IMR-90 (cell line): ENCODE measurements around the gene PFKP. TPM values are rescaled to one million over a fixed set of nuclear protein-coding genes. Genes with fewer than 3 reads are reported as not detected.

Experiments used
- ATAC-seq: fragments of 200-7000 bp; cut with Tn5 transposase; 2 replicates; pipeline ENCODE4 v1.9.1; 2020; ENCODE audit warnings: low read depth, mild to moderate bottlenecking, moderate library complexity
- BruUV-seq: library from RNA; stranded (reverse); fragments of 400-500 nt; replicated peaks from 2 replicates; lab custom pipeline; 2021; lab: Mats Ljungman, UMichigan
- CTCF ChIA-PET: fragments of 300-600 bp; formaldehyde crosslinking; extraction: SDS; loops from one replicate; lab custom pipeline; 2021; ENCODE audit warnings: antibody characterized with exemption; lab: Yijun Ruan, JAX
- POLR2A ChIA-PET: fragments of 300-600 bp; sonication (Branson Sonifier 250); formaldehyde crosslinking; loops from one replicate; lab custom pipeline; 2022; ENCODE audit warnings: antibody characterized with exemption; ENCODE audit not compliant: unreplicated experiment; lab: Charles Lee
- DNase-seq: peaks from one replicate; pipeline ENCODE4 v3.0.0; 2013
- H2AFZ ChIP-seq: replicated peaks from 2 replicates; pipeline ENCODE3; 2013; ENCODE audit warnings: low read length, mild to moderate bottlenecking; ENCODE audit not compliant: poor library complexity
- H2AK5ac ChIP-seq: 2 replicates; pipeline ENCODE4 v1.6.1; 2013; ENCODE audit warnings: low read depth, low read length, inconsistent platforms
- H2AK9ac ChIP-seq: replicated peaks from 2 replicates; pipeline ENCODE3; 2013; ENCODE audit warnings: mild to moderate bottlenecking, low read depth, low read length, moderate library complexity; ENCODE audit not compliant: poor library complexity
- H2BK120ac ChIP-seq: 2 replicates; pipeline ENCODE4 v1.6.1; 2013; ENCODE audit warnings: low read depth, low read length, inconsistent platforms
- H2BK15ac ChIP-seq: 3 replicates; pipeline ENCODE4 v1.6.1; 2013; ENCODE audit warnings: low read depth, low read length, inconsistent platforms
- H2BK20ac ChIP-seq: 2 replicates; pipeline ENCODE4 v1.6.1; 2013; ENCODE audit warnings: low read depth, mild to moderate bottlenecking, inconsistent platforms, low read length, moderate library complexity
- H2BK5ac ChIP-seq: 2 replicates; pipeline ENCODE4 v1.6.1; 2013; ENCODE audit warnings: mild to moderate bottlenecking, low read depth, low read length, inconsistent platforms; ENCODE audit not compliant: poor library complexity, severe bottlenecking
- H3K14ac ChIP-seq: replicated peaks from 2 replicates; pipeline ENCODE4 v1.6.1; 2013; ENCODE audit warnings: low read depth, low read length, inconsistent platforms
- H3K18ac ChIP-seq: 2 replicates; pipeline ENCODE4 v1.6.1; 2013; ENCODE audit warnings: low read depth, low read length, control low read depth
- H3K23ac ChIP-seq: 2 replicates; pipeline ENCODE4 v1.6.1; 2013; ENCODE audit warnings: low read depth, low read length, inconsistent platforms
- H3K27ac ChIP-seq: 2 replicates; pipeline ENCODE4 v1.5.1; 2013; ENCODE audit warnings: mild to moderate bottlenecking, control low read depth, low read length; ENCODE audit not compliant: insufficient read depth
- H3K27me3 ChIP-seq: 2 replicates; pipeline ENCODE4 v1.6.1; 2013; ENCODE audit warnings: low read length; ENCODE audit not compliant: control insufficient read depth, insufficient read depth
- H3K36me3 ChIP-seq: 2 replicates; pipeline ENCODE4 v1.6.1; 2013; ENCODE audit warnings: low read length, mixed read lengths; ENCODE audit not compliant: control insufficient read depth, insufficient read depth
- H3K4ac ChIP-seq: 2 replicates; pipeline ENCODE4 v1.6.1; 2013; ENCODE audit warnings: low read depth, low read length, inconsistent platforms
- H3K4me1 ChIP-seq: 2 replicates; pipeline ENCODE4 v1.6.1; 2013; ENCODE audit warnings: low read length, mixed read lengths; ENCODE audit not compliant: control insufficient read depth, insufficient read depth
- H3K4me2 ChIP-seq: 2 replicates; pipeline ENCODE4 v1.6.1; 2013; ENCODE audit warnings: low read depth, mild to moderate bottlenecking, control low read depth, low read length, moderate library complexity
- H3K4me3 ChIP-seq: 2 replicates; pipeline ENCODE4 v1.5.1; 2013; ENCODE audit warnings: low read depth, mild to moderate bottlenecking, control low read depth, low read length, moderate library complexity; ENCODE audit not compliant: insufficient read depth
- H3K56ac ChIP-seq: 2 replicates; pipeline ENCODE4 v1.6.1; 2013; ENCODE audit warnings: low read length, inconsistent platforms; ENCODE audit not compliant: insufficient read depth; ENCODE audit errors: extremely low read depth
- H3K79me1 ChIP-seq, 2 experiments: 2 replicates each; pipeline ENCODE4 v1.6.1; 2013; ENCODE audit warnings: low read length in 2 of 2, inconsistent platforms in 1 of 2, low read depth in 1 of 2
- H3K9ac ChIP-seq: 2 replicates; pipeline ENCODE4 v1.6.1; 2013; ENCODE audit warnings: low read depth, low read length, control low read depth
- H3K9me1 ChIP-seq: 2 replicates; pipeline ENCODE4 v1.6.1; 2013; ENCODE audit warnings: low read length, inconsistent platforms; ENCODE audit not compliant: insufficient read depth
- H3K9me3 ChIP-seq: 2 replicates; pipeline ENCODE4 v1.6.1; 2013; ENCODE audit warnings: low read length; ENCODE audit not compliant: control insufficient read depth, insufficient read depth
- H4K20me1 ChIP-seq: 2 replicates; pipeline ENCODE4 v1.6.1; 2013; ENCODE audit warnings: low read length, inconsistent platforms; ENCODE audit not compliant: insufficient read depth
- H4K5ac ChIP-seq: 2 replicates; pipeline ENCODE4 v1.6.1; 2013; ENCODE audit warnings: mild to moderate bottlenecking, low read depth, low read length, control low read depth
- H4K8ac ChIP-seq, 2 experiments: 2 replicates each; pipeline ENCODE4 v1.6.1; 2013; ENCODE audit warnings: low read depth in 2 of 2, low read length in 2 of 2, control low read depth in 1 of 2, inconsistent platforms in 1 of 2
- H4K91ac ChIP-seq: 2 replicates; pipeline ENCODE4 v1.6.1; 2013; ENCODE audit warnings: low read depth, low read length, inconsistent platforms; ENCODE audit not compliant: insufficient read depth
- BHLHE40 ChIP-seq: fragments of 150-350 bp; IDR thresholded peaks from 2 replicates; pipeline ENCODE4 v1.6.1; 2016; ENCODE audit warnings: mild to moderate bottlenecking, low read depth, low read length
- CEBPB ChIP-seq: IDR thresholded peaks from 2 replicates; pipeline ENCODE4 v1.6.1; 2012; ENCODE audit warnings: low read depth, low read length, improper control_type of control experiment
- CHD1 ChIP-seq: IDR thresholded peaks from 2 replicates; pipeline ENCODE4 v1.6.1; 2012; ENCODE audit warnings: low read depth, low read length, improper control_type of control experiment
- FOS ChIP-seq: fragments of 150-350 bp; IDR thresholded peaks from 2 replicates; pipeline ENCODE4 v1.6.1; 2016; ENCODE audit warnings: low read depth, low read length
- MAFK ChIP-seq: IDR thresholded peaks from 2 replicates; pipeline ENCODE4 v1.6.1; 2012; ENCODE audit warnings: low read depth, low read length, improper control_type of control experiment
- MAZ ChIP-seq: IDR thresholded peaks from 2 replicates; pipeline ENCODE4 v1.6.1; 2012; ENCODE audit warnings: low read depth, mild to moderate bottlenecking, low read length, improper control_type of control experiment, moderate library complexity, borderline replicate concordance
- RFX5 ChIP-seq: IDR thresholded peaks from 2 replicates; pipeline ENCODE4 v1.8.0; 2012; ENCODE audit warnings: low read depth, mild to moderate bottlenecking, low read length, moderate library complexity
- SMC3 ChIP-seq: fragments of 150-350 bp; IDR thresholded peaks from 2 replicates; pipeline ENCODE4 v1.6.1; 2016; ENCODE audit warnings: low read depth, mild to moderate bottlenecking, antibody characterized with exemption, low read length, moderate library complexity
- WGBS, 2 experiments: methylation state at CpG; one replicate each; pipeline versions ENCODE4 v1.1.5 to v1.1.7; 2013; ENCODE audit warnings: missing lambda C conversion rate in 2 of 2; ENCODE audit not compliant: insufficient read length in 1 of 2; ENCODE audit errors: extremely low coverage in 2 of 2; 5-methylcytosine and 5-hydroxymethylcytosine counted together
- dilution Hi-C: fragments of 300-500 bp; cut with HindIII; formaldehyde crosslinking; loops from one replicate; pipeline ENCODE4 v1.14.3; 2018; ENCODE audit warnings: low sequenced_read_pairs; ENCODE audit not compliant: unreplicated experiment
- in situ Hi-C: fragments of 300-500 bp; cut with MboI; formaldehyde crosslinking; loops from 3 replicates; pipeline ENCODE4 v1.14.3; 2019; ENCODE audit warnings: low sequenced_read_pairs, inconsistent platforms, mixed read lengths
- intact Hi-C: fragments of 100-400 bp; cut with micrococcal nuclease; formaldehyde crosslinking; loops from 2 replicates; pipeline ENCODE4 v1.10.0; 2022
- polyA plus RNA-seq, 3 experiments: library from polyadenylated mRNA; depleted of rRNA; stranded (reverse); fragments of >200 nt; gene quantifications; 2 replicates each; pipeline ENCODE4 v1.2.3, GENCODE V29; 2012; ENCODE audit warnings: low replicate concordance in 1 of 3
- total RNA-seq: library from RNA; depleted of rRNA; stranded (reverse); fragments of >200 nt; gene quantifications from 2 replicates; pipeline ENCODE4 v1.2.3, GENCODE V29; 2012
- TF ChIP-seq, protein P1 (sequence below): fragments of 150-350 bp; IDR thresholded peaks from 2 replicates; pipeline ENCODE4 v1.6.1; 2017; ENCODE audit warnings: mild to moderate bottlenecking, antibody characterized with exemption, low read length, low read depth
- TF ChIP-seq, protein P2 (sequence below): conservative IDR thresholded peaks from 2 replicates; pipeline ENCODE4 v1.5.1; 2012; ENCODE audit warnings: mild to moderate bottlenecking, low read depth, low read length, improper control_type of control experiment

PFKP gene
- total and polyA plus RNA-seq, 2 of the 4 experiments (the other 2 are of a cell fraction) = 223 to 294 TPM

DNA sequence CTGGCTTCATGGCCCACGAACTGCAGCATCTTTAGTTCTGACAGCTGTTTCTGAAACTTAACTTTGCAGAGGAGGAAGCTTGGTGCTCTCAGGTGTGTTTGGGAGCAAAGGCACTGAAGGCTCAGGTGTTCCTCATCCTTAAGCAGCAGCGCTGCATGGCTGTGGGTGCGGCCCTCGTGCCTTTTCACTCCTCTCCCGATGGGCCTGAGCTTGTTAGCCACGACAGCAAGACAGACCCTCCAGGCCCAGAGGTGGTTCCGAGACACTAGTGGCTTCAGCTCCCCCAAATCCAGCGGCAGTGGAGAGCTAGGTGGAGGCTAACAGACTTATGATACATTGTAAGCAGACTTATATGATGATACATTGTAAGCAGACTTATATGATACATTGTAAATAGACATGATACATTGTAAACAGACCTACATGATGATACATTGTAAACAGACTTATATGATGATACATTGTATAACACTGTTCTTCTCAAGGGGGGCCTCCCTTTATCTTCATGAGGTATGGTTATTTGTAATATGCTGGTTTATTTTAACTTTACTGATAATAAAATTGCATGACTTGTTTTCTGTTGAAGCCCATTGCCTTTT, 14.1 kb downstream of the PFKP start:
- peaks cover 58% of the 10 kb centered on the region for H4K20me1 ChIP-seq
- no peak overlapping the region; the same call in 1 of the 2 replicates for H2BK20ac ChIP-seq
- no peaks in the 10 kb centered on the region for H3K27me3 ChIP-seq
- CTCF ChIA-PET = interaction anchor here (1.2 kb wide), 1 partner anchor 38 kb away, joined by 3 read pairs; no protein-coding TSS in a partner anchor
- no peak overlapping the region for H3K27ac ChIP-seq
- TF ChIP-seq, protein P1, sequence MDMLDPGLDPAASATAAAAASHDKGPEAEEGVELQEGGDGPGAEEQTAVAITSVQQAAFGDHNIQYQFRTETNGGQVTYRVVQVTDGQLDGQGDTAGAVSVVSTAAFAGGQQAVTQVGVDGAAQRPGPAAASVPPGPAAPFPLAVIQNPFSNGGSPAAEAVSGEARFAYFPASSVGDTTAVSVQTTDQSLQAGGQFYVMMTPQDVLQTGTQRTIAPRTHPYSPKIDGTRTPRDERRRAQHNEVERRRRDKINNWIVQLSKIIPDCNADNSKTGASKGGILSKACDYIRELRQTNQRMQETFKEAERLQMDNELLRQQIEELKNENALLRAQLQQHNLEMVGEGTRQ = no peak
- TF ChIP-seq FOS = no peak
- no peak for TF ChIP-seq CHD1
- no peak for TF ChIP-seq CEBPB
- no peak for TF ChIP-seq MAFK
- no peak for TF ChIP-seq BHLHE40
- TF ChIP-seq, protein P2, sequence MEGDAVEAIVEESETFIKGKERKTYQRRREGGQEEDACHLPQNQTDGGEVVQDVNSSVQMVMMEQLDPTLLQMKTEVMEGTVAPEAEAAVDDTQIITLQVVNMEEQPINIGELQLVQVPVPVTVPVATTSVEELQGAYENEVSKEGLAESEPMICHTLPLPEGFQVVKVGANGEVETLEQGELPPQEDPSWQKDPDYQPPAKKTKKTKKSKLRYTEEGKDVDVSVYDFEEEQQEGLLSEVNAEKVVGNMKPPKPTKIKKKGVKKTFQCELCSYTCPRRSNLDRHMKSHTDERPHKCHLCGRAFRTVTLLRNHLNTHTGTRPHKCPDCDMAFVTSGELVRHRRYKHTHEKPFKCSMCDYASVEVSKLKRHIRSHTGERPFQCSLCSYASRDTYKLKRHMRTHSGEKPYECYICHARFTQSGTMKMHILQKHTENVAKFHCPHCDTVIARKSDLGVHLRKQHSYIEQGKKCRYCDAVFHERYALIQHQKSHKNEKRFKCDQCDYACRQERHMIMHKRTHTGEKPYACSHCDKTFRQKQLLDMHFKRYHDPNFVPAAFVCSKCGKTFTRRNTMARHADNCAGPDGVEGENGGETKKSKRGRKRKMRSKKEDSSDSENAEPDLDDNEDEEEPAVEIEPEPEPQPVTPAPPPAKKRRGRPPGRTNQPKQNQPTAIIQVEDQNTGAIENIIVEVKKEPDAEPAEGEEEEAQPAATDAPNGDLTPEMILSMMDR = no peak
- no peak for TF ChIP-seq SMC3
- TF ChIP-seq RFX5 = no peak
- TF ChIP-seq MAZ = no peak
- no peak overlapping the region for H3K9ac ChIP-seq
- no TSS peak for BruUV-seq
- no peak overlapping the region for H3K56ac ChIP-seq
- H4K5ac ChIP-seq = no peak overlapping the region
- H3K4ac ChIP-seq = no peak overlapping the region
- no peaks in the 10 kb centered on the region for H3K9me3 ChIP-seq
- no peak overlapping the region for H2AFZ ChIP-seq
- WGBS, 2 experiments = 98% methylated on average over 5 of the region's 8 CpGs; no CpG with 5 or more reads in 1 of the 2 experiments
- peaks cover 46% of the 10 kb centered on the region for H3K36me3 ChIP-seq
- intact Hi-C loops = no loop called here
- no peak overlapping the region for H3K18ac ChIP-seq
- dilution Hi-C loops = no loop called here
- DNase-seq = no peak
- H3K23ac ChIP-seq = 0 out of 2 replicates have a peak overlapping the region, but pooled peaks have one; percentile 17
- no peak overlapping the region for H2AK5ac ChIP-seq
- H3K79me1 ChIP-seq = peaks cover 17 to 65% of the 10 kb centered on the region in 2 experiments
- no peak overlapping the region for H3K4me2 ChIP-seq
- H2AK9ac ChIP-seq = peak overlapping the region; percentile 9
- in situ Hi-C loops = no loop called here
- H4K91ac ChIP-seq = no peak overlapping the region
- H3K4me1 ChIP-seq = peaks cover 5% of the 10 kb centered on the region; the same call in 1 of the 2 replicates
- H2BK120ac ChIP-seq = no peak overlapping the region
- H3K4me3 ChIP-seq = no peak overlapping the region
- POLR2A ChIA-PET = interaction anchor here (0.6 kb wide), 1 partner anchor 702 kb away, joined by 3 read pairs; no protein-coding TSS in a partner anchor
- no peak overlapping the region for H2BK5ac ChIP-seq
- peaks cover 13% of the 10 kb centered on the region; the same call in 1 of the 2 replicates for H3K9me1 ChIP-seq
- H4K8ac ChIP-seq = no peak overlapping the region
- no peak for ATAC-seq
- no peak overlapping the region for H2BK15ac ChIP-seq
- H3K14ac ChIP-seq = no peak overlapping the region
